ENCODE results near the gene ARMC12. TPM values are rescaled to one million over a fixed set of nuclear protein-coding genes. Genes with fewer than 3 reads are reported as not detected.
A peak's percentile ranks its signal among the peaks of the same experiment; 100 is the strongest.

Gene ARMC12
- polyA plus RNA-seq, 1 of the 3 experiments (the other 2 are of a cell fraction): 1.6 TPM

DNA sequence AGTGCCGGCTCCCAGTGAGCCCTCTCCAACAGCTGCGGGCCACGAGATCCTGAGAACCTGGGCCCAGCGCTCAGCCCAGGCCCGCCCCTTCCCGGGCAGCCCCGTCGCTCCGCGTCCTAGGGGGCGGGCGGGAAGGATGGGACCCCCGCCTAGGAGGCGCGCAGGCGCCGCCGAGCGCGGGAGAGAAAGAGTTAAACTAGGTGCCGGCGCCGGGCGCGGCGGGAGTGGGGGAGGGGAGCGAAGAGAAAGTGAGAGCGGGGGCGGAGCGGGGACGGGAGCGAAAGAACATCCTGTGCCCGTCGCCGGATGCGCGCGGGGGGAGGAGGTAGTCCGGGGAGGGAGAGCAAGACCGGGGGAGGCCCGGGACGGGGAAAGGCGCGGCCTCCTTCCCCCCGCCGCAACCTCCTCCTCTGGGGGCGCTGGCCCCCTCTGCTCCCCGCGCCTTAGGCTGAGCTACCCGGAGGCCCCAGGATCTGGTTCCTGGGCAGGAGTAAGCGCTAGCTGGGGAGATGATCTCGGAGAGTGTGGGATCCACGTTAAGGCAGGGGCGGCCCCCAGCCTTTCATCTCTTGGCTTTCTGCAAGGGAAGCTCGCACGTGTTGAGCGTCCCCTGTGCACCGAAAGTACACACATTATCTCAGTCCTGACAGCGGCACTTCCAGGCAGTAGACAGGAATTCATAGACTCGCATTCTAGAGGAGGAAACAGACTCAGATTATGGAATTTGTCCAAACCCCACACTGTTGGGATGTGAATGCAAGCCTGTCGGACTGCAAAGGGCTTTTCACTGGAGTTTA lies 4.9 kb upstream of the ARMC12 start:
- no peaks in the 10 kb centered on the region for H3F3A ChIP-seq (replicated peaks; ENCODE audit: insufficient read depth)
- H2AFZ ChIP-seq (ENCODE audit: low read depth): peak overlapping the region; percentile 81
- peak; percentile 91 for DNase-seq
- no peaks in the 10 kb centered on the region for H3K36me3 ChIP-seq (replicated peaks in 1 of 2; ENCODE audit: control insufficient read depth in 1 of 2, insufficient read depth in 2 of 2, low read length in 1 of 2)
- H3K9me3 ChIP-seq: no peaks in the 10 kb centered on the region
- CTCF ChIA-PET: interaction anchor here (1.2 to 11.0 kb wide), 3 partner anchors 95 to 208 kb away, joined by 3 to 271 read pairs (median 10); no protein-coding TSS in a partner anchor
- peak overlapping the region; percentile 76 to 89 for H3K4me3 ChIP-seq (ENCODE audit: low read depth in 2 of 2, low read length in 1 of 2)
- H3K27me3 ChIP-seq (ENCODE audit: insufficient read depth): no peaks in the 10 kb centered on the region
- H3K9me2 ChIP-seq: no peaks in the 10 kb centered on the region
- WGBS (ENCODE audit: low lambda C conversion rate): 4% methylated on average over 42 of the region's 61 CpGs
- H3K4me2 ChIP-seq: peak overlapping the region; percentile 99
- H3K27ac ChIP-seq (ENCODE audit: low read depth in 2 of 2, low read length in 1 of 2): peak overlapping the region; percentile 92 to 98
- H3K79me2 ChIP-seq (ENCODE audit: insufficient read depth): no peaks in the 10 kb centered on the region
- POLR2A ChIA-PET: interaction anchor here (0.6 to 1.1 kb wide), 2 partner anchors 58 to 388 kb away, joined by 3 to 4 read pairs; no protein-coding TSS in a partner anchor
- peaks cover 5 to 34% of the 10 kb centered on the region in 2 experiments; a peak in 2 of 4 replicates for H3K4me1 ChIP-seq (ENCODE audit: control insufficient read depth in 1 of 2, insufficient read depth in 2 of 2, low read depth in 1 of 2, low read length in 1 of 2)
- H4K20me1 ChIP-seq (ENCODE audit: insufficient read depth): no peaks in the 10 kb centered on the region
- peak overlapping the region; percentile 93 for H3K9ac ChIP-seq
- TF ChIP-seq, protein P1, sequence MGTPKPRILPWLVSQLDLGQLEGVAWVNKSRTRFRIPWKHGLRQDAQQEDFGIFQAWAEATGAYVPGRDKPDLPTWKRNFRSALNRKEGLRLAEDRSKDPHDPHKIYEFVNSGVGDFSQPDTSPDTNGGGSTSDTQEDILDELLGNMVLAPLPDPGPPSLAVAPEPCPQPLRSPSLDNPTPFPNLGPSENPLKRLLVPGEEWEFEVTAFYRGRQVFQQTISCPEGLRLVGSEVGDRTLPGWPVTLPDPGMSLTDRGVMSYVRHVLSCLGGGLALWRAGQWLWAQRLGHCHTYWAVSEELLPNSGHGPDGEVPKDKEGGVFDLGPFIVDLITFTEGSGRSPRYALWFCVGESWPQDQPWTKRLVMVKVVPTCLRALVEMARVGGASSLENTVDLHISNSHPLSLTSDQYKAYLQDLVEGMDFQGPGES (IDR thresholded peaks at IDR 0.05; ENCODE audit: low read depth, low read length): no peak
- TF ChIP-seq NFIC (IDR thresholded peaks at IDR 0.05; ENCODE audit: borderline replicate concordance) (no peak), RAD21 (IDR thresholded peaks at IDR 0.05; ENCODE audit: low read length) (peak; percentile 27), CHD2 (IDR thresholded peaks at IDR 0.05; ENCODE audit: low read length, partially characterized antibody) (peak; percentile 73), EP300 (IDR thresholded peaks at IDR 0.05; ENCODE audit: borderline replicate concordance in 1 of 2, low read depth in 1 of 2, low read length in 1 of 2) (peak in 1 of 2 experiments; percentile 58; a peak in 2 of 4 replicates), TAF1 (IDR thresholded peaks at IDR 0.05; ENCODE audit: borderline replicate concordance, low read depth, low read length) (peak; percentile 27; the same call in 1 of the 2 replicates), JUND (IDR thresholded peaks at IDR 0.05) (no peak), RXRA (IDR thresholded peaks at IDR 0.05; ENCODE audit: borderline replicate concordance, low read depth) (peak; percentile 65; the same call in 1 of the 2 replicates), TEAD4 (IDR thresholded peaks at IDR 0.05; ENCODE audit: borderline replicate concordance, insufficient read depth) (no peak), MXI1 (IDR thresholded peaks at IDR 0.05; ENCODE audit: low read depth, low read length) (peak; percentile 97), YY1 (IDR thresholded peaks at IDR 0.05; ENCODE audit: low read depth) (no peak), GATA2 (CRISPR knock-in tag; IDR thresholded peaks at IDR 0.05) (no peak), SMC3 (IDR thresholded peaks at IDR 0.05; ENCODE audit: low read depth, low read length) (peak; percentile 6; the same call in 1 of the 2 replicates), FOSL2 (IDR thresholded peaks at IDR 0.05; ENCODE audit: borderline replicate concordance, low read depth) (no peak), POLR2AphosphoS5 (IDR thresholded peaks at IDR 0.05; ENCODE audit: low read depth, low read length) (peak; percentile 39), GABPA (IDR thresholded peaks at IDR 0.05; ENCODE audit: low read depth) (peak; percentile 54), RFX5 (IDR thresholded peaks at IDR 0.05; ENCODE audit: low read length) (no peak; the same call in 1 of the 2 replicates), NRF1 (IDR thresholded peaks at IDR 0.05; ENCODE audit: low read depth, low read length) (0 out of 2 replicates have a peak, but pooled peaks have one; percentile 31), SIN3A (IDR thresholded peaks at IDR 0.05; ENCODE audit: borderline replicate concordance, low read depth, low read length) (no peak; the same call in 1 of the 2 replicates), TCF12 (IDR thresholded peaks at IDR 0.05) (peak; percentile 31; the same call in 1 of the 2 replicates), ELF1 (IDR thresholded peaks at IDR 0.05) (no peak), EZH2phosphoT487 (IDR thresholded peaks at IDR 0.05; ENCODE audit: borderline replicate concordance, low read depth) (no peak)
- TF ChIP-seq, protein P2, sequence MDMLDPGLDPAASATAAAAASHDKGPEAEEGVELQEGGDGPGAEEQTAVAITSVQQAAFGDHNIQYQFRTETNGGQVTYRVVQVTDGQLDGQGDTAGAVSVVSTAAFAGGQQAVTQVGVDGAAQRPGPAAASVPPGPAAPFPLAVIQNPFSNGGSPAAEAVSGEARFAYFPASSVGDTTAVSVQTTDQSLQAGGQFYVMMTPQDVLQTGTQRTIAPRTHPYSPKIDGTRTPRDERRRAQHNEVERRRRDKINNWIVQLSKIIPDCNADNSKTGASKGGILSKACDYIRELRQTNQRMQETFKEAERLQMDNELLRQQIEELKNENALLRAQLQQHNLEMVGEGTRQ (IDR thresholded peaks at IDR 0.05; ENCODE audit: borderline replicate concordance, low read depth, low read length): no peak
- TF ChIP-seq, protein P3, sequence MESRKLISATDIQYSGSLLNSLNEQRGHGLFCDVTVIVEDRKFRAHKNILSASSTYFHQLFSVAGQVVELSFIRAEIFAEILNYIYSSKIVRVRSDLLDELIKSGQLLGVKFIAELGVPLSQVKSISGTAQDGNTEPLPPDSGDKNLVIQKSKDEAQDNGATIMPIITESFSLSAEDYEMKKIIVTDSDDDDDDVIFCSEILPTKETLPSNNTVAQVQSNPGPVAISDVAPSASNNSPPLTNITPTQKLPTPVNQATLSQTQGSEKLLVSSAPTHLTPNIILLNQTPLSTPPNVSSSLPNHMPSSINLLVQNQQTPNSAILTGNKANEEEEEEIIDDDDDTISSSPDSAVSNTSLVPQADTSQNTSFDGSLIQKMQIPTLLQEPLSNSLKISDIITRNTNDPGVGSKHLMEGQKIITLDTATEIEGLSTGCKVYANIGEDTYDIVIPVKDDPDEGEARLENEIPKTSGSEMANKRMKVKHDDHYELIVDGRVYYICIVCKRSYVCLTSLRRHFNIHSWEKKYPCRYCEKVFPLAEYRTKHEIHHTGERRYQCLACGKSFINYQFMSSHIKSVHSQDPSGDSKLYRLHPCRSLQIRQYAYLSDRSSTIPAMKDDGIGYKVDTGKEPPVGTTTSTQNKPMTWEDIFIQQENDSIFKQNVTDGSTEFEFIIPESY (IDR thresholded peaks at IDR 0.05; ENCODE audit: borderline replicate concordance, low read depth): no peak
- TF ChIP-seq, protein P4, sequence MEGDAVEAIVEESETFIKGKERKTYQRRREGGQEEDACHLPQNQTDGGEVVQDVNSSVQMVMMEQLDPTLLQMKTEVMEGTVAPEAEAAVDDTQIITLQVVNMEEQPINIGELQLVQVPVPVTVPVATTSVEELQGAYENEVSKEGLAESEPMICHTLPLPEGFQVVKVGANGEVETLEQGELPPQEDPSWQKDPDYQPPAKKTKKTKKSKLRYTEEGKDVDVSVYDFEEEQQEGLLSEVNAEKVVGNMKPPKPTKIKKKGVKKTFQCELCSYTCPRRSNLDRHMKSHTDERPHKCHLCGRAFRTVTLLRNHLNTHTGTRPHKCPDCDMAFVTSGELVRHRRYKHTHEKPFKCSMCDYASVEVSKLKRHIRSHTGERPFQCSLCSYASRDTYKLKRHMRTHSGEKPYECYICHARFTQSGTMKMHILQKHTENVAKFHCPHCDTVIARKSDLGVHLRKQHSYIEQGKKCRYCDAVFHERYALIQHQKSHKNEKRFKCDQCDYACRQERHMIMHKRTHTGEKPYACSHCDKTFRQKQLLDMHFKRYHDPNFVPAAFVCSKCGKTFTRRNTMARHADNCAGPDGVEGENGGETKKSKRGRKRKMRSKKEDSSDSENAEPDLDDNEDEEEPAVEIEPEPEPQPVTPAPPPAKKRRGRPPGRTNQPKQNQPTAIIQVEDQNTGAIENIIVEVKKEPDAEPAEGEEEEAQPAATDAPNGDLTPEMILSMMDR (IDR thresholded peaks at IDR 0.05): no peak
- TF ChIP-seq, protein P5, sequence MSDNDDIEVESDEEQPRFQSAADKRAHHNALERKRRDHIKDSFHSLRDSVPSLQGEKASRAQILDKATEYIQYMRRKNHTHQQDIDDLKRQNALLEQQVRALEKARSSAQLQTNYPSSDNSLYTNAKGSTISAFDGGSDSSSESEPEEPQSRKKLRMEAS (IDR thresholded peaks at IDR 0.05; ENCODE audit: low read depth): peak; percentile 85
